GM23248 (cell line): Measurements from ENCODE around the gene THADA. TPM values are rescaled to one million over a fixed set of nuclear protein-coding genes. Genes with fewer than 3 reads are reported as not detected.

ENCODE experiments used
- DNase-seq: peaks from one replicate; pipeline ENCODE4 v3.0.0-alpha.2; 2015
- H2AFZ ChIP-seq: fragments of 200-600 bp; sonication (generic); 2 replicates; pipeline ENCODE4 v1.6.1; 2016; ENCODE audit warnings: antibody characterized with exemption
- H3F3A ChIP-seq: fragments of 200-600 bp; sonication (generic); 2 replicates; pipeline ENCODE4 v1.6.1; 2016; ENCODE audit warnings: mild to moderate bottlenecking, antibody characterized with exemption, mixed run types; ENCODE audit not compliant: insufficient read depth
- H3K27ac ChIP-seq: fragments of 200-600 bp; sonication (generic); 2 replicates; pipeline ENCODE4 v1.5.1; 2016; ENCODE audit warnings: mild to moderate bottlenecking
- H3K27me3 ChIP-seq: fragments of 200-600 bp; sonication (generic); replicated peaks from 2 replicates; pipeline ENCODE4 v1.6.1; 2016; ENCODE audit warnings: mild to moderate bottlenecking; ENCODE audit not compliant: insufficient read depth
- H3K36me3 ChIP-seq: fragments of 200-600 bp; sonication (generic); 2 replicates; pipeline ENCODE4 v1.6.1; 2016; ENCODE audit warnings: low read depth, mild to moderate bottlenecking
- H3K4me1 ChIP-seq: fragments of 200-600 bp; sonication (generic); 2 replicates; pipeline ENCODE4 v1.6.1; 2016; ENCODE audit warnings: mild to moderate bottlenecking; ENCODE audit not compliant: insufficient read depth
- H3K4me2 ChIP-seq: fragments of 200-600 bp; sonication (generic); one replicate; pipeline ENCODE4 v1.6.1; 2016; ENCODE audit warnings: mild to moderate bottlenecking; ENCODE audit not compliant: unreplicated experiment
- H3K4me3 ChIP-seq: fragments of 200-600 bp; sonication (generic); 2 replicates; pipeline ENCODE4 v1.5.1; 2016; ENCODE audit warnings: mild to moderate bottlenecking
- H3K79me2 ChIP-seq: fragments of 200-600 bp; sonication (generic); 2 replicates; pipeline ENCODE4 v1.6.1; 2016; ENCODE audit warnings: mild to moderate bottlenecking; ENCODE audit not compliant: insufficient read depth
- H3K9ac ChIP-seq: fragments of 200-600 bp; sonication (generic); 2 replicates; pipeline ENCODE4 v1.6.1; 2016; ENCODE audit warnings: mild to moderate bottlenecking
- H3K9me2 ChIP-seq: fragments of 200-600 bp; sonication (generic); 2 replicates; pipeline ENCODE4 v1.6.1; 2016; ENCODE audit warnings: mixed run types, mild to moderate bottlenecking, moderate library complexity; ENCODE audit not compliant: insufficient read depth
- H3K9me3 ChIP-seq: fragments of 200-600 bp; sonication (generic); one replicate; pipeline ENCODE4 v1.6.1; 2017; ENCODE audit warnings: low read depth
- H4K20me1 ChIP-seq: fragments of 200-600 bp; sonication (generic); 2 replicates; pipeline ENCODE4 v1.6.0; 2016; ENCODE audit not compliant: insufficient read depth
- EZH2 ChIP-seq: fragments of 200-600 bp; sonication (generic); IDR thresholded peaks from 2 replicates; pipeline ENCODE4 v1.6.1; 2018; ENCODE audit warnings: antibody characterized with exemption, mild to moderate bottlenecking; ENCODE audit not compliant: insufficient read depth, poor library complexity, severe bottlenecking
- EZH2phosphoT487 ChIP-seq: fragments of 200-600 bp; sonication (generic); IDR thresholded peaks from 2 replicates; pipeline ENCODE4 v1.6.1; 2018; ENCODE audit warnings: antibody characterized with exemption, moderate library complexity, mild to moderate bottlenecking, low read depth; ENCODE audit not compliant: insufficient read depth
- WGBS, 2 experiments: methylation state at CpG; one replicate each; pipeline ENCODE4 v1.1.6; 2015 to 2017; ENCODE audit warnings: low lambda C conversion rate in 2 of 2, low coverage in 1 of 2; ENCODE audit errors: missing lambda C conversion rate in 2 of 2; 5-methylcytosine and 5-hydroxymethylcytosine counted together
- in situ Hi-C: fragments of 300-500 bp; cut with MboI; formaldehyde crosslinking; loops from 2 replicates; pipeline ENCODE4 v1.15.0; 2020
- polyA plus RNA-seq: library from polyadenylated mRNA; unstranded; fragments of >200 nt; fragmentation: Nextera tagmentation; extraction: Ambion mirVana; gene quantifications from 2 replicates; pipeline ENCODE4 v1.2.1, GENCODE V29; 2016
- total RNA-seq: library from RNA; depleted of rRNA; stranded (reverse); fragments of >200 nt; shearing (Covaris generic); gene quantifications from 2 replicates; pipeline ENCODE4 v1.2.3, GENCODE V29; 2014

THADA gene
- total and polyA plus RNA-seq, 2 experiments from 2014 or later = 14.1 to 15.8 TPM

DNA sequence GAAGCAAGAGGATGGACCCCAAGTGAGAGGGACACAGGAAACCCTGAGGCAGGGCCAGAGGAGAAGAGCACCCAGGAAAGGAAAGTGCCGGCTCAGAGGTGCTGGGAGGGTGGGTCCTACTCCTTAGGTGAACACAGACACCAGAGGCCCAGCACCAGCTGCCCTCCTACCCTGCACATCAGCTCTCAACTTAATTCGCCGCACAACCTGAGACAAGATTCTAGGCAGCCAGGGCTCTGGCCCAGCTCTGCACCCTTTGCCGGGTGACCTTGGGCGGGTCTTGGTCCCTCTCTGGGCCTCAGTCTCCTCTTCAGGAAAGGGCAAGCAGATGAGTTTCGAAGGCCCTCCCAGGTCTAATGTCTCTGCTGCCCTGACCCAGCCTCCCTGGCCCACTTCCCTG is 397.6 kb downstream of the THADA start:
- H3K4me2 ChIP-seq = no peak overlapping the region
- no peaks in the 10 kb centered on the region for H3K9me2 ChIP-seq
- no peaks in the 10 kb centered on the region for H3K36me3 ChIP-seq
- H3K4me1 ChIP-seq = no peaks in the 10 kb centered on the region
- in situ Hi-C loops = no loop called here
- no peaks in the 10 kb centered on the region for H3K27me3 ChIP-seq
- H3K9me3 ChIP-seq = no peaks in the 10 kb centered on the region
- WGBS, 2 experiments = 97% methylated on average over 6 of the region's 6 CpGs
- H2AFZ ChIP-seq = no peak overlapping the region
- H3K79me2 ChIP-seq = no peaks in the 10 kb centered on the region
- H3K9ac ChIP-seq = no peak overlapping the region
- H4K20me1 ChIP-seq = no peaks in the 10 kb centered on the region
- no peaks in the 10 kb centered on the region for H3F3A ChIP-seq
- H3K27ac ChIP-seq = no peak overlapping the region
- H3K4me3 ChIP-seq = no peak overlapping the region
- DNase-seq = no peak
- no peak for TF ChIP-seq EZH2phosphoT487
- TF ChIP-seq EZH2 = no peak

DNA sequence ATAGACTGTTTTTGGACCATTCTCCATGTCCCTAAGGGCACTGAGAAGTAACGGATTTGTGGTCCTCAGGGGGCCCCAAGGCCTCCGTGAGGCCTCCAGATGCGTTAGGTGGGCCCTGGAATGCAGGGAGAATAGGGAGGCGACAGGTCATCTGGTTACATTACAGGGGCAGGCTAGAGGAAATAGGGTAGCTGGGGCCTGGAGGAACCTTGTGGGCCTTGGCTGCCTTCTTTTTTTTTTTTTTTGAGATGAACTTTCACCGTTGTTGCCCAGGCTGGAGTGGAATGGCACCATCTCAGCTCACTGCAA is 398.3 kb downstream of the THADA start:
- no peak for TF ChIP-seq EZH2
- no peak for TF ChIP-seq EZH2phosphoT487
- H3K9me2 ChIP-seq = no peaks in the 10 kb centered on the region
- no peak overlapping the region for H2AFZ ChIP-seq
- no peak overlapping the region for H3K27ac ChIP-seq
- WGBS, 2 experiments = 84 to 86% methylated on average over 5 of the region's 5 CpGs
- H4K20me1 ChIP-seq = no peaks in the 10 kb centered on the region
- DNase-seq = no peak
- H3K79me2 ChIP-seq = no peaks in the 10 kb centered on the region
- in situ Hi-C loops = no loop called here
- H3K27me3 ChIP-seq = no peaks in the 10 kb centered on the region
- no peak overlapping the region for H3K4me3 ChIP-seq
- no peaks in the 10 kb centered on the region for H3K36me3 ChIP-seq
- H3K4me2 ChIP-seq = no peak overlapping the region
- H3F3A ChIP-seq = no peaks in the 10 kb centered on the region
- no peak overlapping the region for H3K9ac ChIP-seq
- H3K4me1 ChIP-seq = no peaks in the 10 kb centered on the region
- H3K9me3 ChIP-seq = no peaks in the 10 kb centered on the region

DNA sequence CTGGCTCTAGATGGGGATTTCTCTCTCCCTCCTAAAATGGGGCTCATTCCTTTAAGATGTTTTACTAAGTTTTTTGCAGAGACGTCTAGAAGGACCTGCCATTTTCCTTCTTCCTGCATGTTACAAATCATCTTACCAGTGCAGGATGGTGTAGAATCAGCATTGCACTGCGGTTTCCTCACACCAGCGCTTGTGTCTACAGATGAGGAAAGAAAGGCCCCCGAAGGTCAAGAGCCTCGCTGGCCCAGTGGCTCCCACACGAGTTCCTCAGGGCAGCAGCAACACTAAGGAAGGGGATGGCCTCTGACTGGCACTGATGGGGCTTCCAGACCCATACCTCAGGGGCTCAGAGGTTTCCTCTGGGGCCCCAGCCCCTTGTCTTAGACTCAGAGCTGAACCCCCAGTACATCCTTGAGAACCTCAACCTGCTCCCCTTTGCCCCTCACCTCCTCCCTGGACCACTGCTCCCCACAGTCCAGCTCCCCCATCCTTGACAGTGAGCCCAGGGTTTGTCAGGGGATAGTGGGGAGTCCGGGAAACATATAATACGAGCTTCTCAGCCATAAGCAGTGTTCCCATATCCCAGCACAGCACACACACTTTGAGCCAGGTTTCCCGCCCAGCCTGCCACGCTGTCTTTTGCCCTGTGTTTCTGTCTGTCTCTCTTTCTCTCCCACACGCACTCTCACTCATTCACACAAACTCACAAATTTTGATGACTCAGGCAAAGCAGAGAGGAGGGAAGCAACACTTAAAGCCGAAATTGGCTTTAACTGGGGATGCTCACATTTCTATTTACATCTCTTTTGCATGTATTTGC is 398.9 kb downstream of the THADA start:
- Histone ChIP-seq H3K9me3 (no peaks in the 10 kb centered on the region), H3K36me3 (no peaks in the 10 kb centered on the region), H3F3A (no peaks in the 10 kb centered on the region), H3K79me2 (no peaks in the 10 kb centered on the region), H3K4me1 (no peaks in the 10 kb centered on the region), H3K4me2 (no peak overlapping the region), H3K9ac (no peak overlapping the region), H3K9me2 (no peaks in the 10 kb centered on the region), H3K27ac (no peak overlapping the region), H3K4me3 (no peak overlapping the region), H2AFZ (no peak overlapping the region), H4K20me1 (no peaks in the 10 kb centered on the region), H3K27me3 (no peaks in the 10 kb centered on the region)
- DNase-seq = peak; percentile 33
- TF ChIP-seq EZH2 (no peak), EZH2phosphoT487 (no peak)
- in situ Hi-C loops = no loop called here
- WGBS, 2 experiments = 74% methylated on average over 12 of the region's 12 CpGs

DNA sequence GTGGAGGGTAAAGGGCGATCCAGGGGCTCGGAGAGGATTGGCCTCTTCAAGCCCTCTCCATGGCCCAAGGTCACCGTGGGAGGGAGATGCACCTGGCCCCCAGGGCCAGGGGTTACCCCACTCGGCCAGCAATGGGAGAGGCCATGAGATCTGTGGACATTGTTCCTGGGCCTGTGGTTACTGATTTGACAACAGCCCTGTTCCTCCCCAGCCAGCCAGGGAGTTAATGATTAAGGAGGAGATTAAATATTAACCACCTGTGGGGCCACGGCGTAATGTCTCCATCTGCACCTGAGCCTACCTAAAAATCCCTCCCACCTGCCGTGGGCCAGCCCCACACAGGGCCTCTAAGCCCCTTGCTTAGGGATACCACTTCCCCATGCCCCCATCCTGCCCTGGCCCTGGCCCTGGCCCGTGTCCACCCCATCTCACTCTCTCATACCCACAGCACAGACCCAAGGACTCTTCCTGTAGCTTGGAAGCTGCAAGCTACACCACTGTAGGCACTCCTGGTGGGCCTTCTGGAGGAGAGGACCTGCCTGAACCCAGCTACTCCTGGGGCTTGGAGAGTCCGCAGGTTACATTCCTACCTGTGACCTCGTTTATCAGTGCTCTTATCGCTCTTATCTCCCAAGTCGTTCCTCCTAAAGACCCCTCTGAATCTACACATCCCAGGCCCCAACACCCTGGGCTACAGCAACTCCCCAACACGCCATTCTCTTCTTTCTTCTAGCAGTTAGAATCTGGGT is 401.5 kb downstream of the THADA start:
- no peak for DNase-seq
- no peak overlapping the region for H3K27ac ChIP-seq
- no peaks in the 10 kb centered on the region for H3K4me1 ChIP-seq
- H3K9ac ChIP-seq = no peak overlapping the region
- no peaks in the 10 kb centered on the region for H3K27me3 ChIP-seq
- H2AFZ ChIP-seq = no peak overlapping the region
- in situ Hi-C loops = no loop called here
- H3K9me2 ChIP-seq = no peaks in the 10 kb centered on the region
- H3K4me3 ChIP-seq = no peak overlapping the region
- no peaks in the 10 kb centered on the region for H3F3A ChIP-seq
- no peaks in the 10 kb centered on the region for H3K36me3 ChIP-seq
- H3K79me2 ChIP-seq = no peaks in the 10 kb centered on the region
- 82% methylated on average over 13 of the region's 13 CpGs for WGBS, 2 experiments
- H3K9me3 ChIP-seq = no peaks in the 10 kb centered on the region
- no peak overlapping the region for H3K4me2 ChIP-seq
- H4K20me1 ChIP-seq = no peaks in the 10 kb centered on the region
- TF ChIP-seq EZH2 (no peak), EZH2phosphoT487 (no peak)
